Measurements from ENCODE around the gene CRY1. TPM values are rescaled to one million over a fixed set of nuclear protein-coding genes. Genes with fewer than 3 reads are reported as not detected.

Gene CRY1
- total RNA-seq, 4 donors from 2014 or later = 7.8 to 39.1 (median 10.1) TPM

- H3K4me3 ChIP-seq (ENCODE audit: low read depth, poor library complexity, severe bottlenecking) = no peak overlapping the region
- no peak for DNase-seq (ENCODE audit: low spot score in 2 of 2)
- TF ChIP-seq CTCF (IDR thresholded peaks at IDR 0.05) (no peak), POLR2A (IDR thresholded peaks at IDR 0.05) (no peak)
- WGBS, 2 donors = 81 to 98% methylated on average over 1 of the region's 1 CpG
- intact Hi-C loops (cut with DNase I; ENCODE audit: low total_unique reads) = no loop called here
Observed at GRCh38 chr12:106976668-106977067, 116.7 kb downstream of the CRY1 start.

DNA sequence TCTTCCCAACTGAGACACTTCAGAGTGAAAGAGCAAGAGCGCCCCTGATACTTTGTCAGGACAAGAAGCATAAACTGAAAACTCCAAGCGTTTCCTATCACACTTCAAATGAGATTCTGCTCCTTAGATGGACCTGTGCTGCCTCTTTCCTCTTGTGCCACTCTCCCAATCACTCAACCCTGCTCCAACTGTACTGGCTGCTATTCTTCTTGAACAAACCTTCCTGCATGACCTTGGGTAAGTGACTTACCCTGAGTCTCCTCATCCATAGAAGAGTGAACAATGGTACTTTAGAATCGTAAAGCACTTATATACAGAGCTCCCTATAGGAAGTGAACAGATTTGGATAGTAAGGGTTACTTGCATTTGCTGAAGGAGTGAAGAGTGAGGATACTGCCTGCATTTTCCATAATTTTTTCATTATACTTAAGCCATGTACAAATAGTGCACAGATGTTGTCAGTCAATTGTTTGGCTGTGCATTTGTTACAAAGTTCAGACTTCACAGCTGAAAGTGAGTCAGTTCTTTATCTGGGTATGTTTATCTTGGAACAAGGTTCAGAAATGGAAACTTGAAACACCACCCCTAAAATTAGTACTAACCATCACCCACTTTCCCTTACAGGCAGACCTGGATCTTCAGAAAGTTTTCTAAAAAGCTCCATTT lies 117.2 kb downstream of the CRY1 start:
- intact Hi-C loops (cut with DNase I; ENCODE audit: low total_unique reads) = no loop called here
- DNase-seq (ENCODE audit: low spot score in 2 of 2) = no peak
- no peak for TF ChIP-seq CTCF (IDR thresholded peaks at IDR 0.05)
- no peak for TF ChIP-seq POLR2A (IDR thresholded peaks at IDR 0.05)
- 93 to 97% methylated on average over 3 of the region's 3 CpGs for WGBS, 2 donors
- no peak overlapping the region for H3K4me3 ChIP-seq (ENCODE audit: low read depth, poor library complexity, severe bottlenecking)

DNA sequence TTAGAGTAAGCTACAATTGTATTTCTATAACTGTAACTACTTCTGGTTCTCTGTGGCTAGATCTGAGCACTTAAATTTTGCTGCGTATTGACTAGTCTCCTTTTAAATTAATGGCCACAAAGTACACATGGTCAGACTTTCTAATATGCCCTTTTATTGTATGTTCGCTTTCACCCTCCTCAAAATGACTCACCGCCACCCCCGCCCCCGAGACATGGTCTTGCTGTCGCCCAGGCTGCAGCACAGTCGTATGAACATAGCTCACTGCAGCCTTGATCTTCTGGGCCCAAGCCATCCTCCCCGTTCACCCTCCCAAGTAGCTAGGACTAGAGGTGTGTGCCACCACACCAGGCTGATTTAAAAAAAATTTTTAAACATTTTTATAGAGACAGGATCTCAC lies 118.3 kb downstream of the CRY1 start:
- no peak for TF ChIP-seq CTCF (IDR thresholded peaks at IDR 0.05)
- no peak for DNase-seq (ENCODE audit: low spot score in 2 of 2)
- WGBS, 2 donors = 92 to 95% methylated on average over 8 of the region's 8 CpGs
- intact Hi-C loops (cut with DNase I; ENCODE audit: low total_unique reads) = no loop called here
- H3K4me3 ChIP-seq (ENCODE audit: low read depth, poor library complexity, severe bottlenecking) = no peak overlapping the region

DNA sequence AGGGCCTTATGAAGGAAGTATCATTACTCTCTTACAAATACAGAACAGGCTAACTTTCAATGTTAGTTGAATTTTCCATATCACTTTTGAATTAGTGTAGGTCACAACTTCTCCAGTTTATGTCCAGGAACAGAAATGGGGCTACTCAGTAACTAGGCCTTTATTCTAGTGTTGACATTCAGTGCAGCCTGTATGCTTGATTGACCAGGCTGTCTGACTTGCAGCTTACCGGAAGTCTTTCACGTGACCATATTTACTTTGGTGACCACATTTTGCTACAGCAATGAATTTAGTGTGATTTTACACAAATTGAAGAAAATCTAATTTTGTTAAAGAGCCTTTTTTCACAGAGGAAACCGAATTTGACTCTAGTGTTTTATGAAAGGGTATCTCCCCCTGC lies 118.8 kb downstream of the CRY1 start:
- no peak for DNase-seq (ENCODE audit: low spot score in 2 of 2)
- WGBS, 2 donors = 89 to 90% methylated on average over 3 of the region's 3 CpGs
- H3K4me3 ChIP-seq (ENCODE audit: low read depth, poor library complexity, severe bottlenecking) = no peak overlapping the region
- intact Hi-C loops (cut with DNase I; ENCODE audit: low total_unique reads) = no loop called here
- TF ChIP-seq CTCF (IDR thresholded peaks at IDR 0.05) (no peak), POLR2A (IDR thresholded peaks at IDR 0.05) (no peak)

DNA sequence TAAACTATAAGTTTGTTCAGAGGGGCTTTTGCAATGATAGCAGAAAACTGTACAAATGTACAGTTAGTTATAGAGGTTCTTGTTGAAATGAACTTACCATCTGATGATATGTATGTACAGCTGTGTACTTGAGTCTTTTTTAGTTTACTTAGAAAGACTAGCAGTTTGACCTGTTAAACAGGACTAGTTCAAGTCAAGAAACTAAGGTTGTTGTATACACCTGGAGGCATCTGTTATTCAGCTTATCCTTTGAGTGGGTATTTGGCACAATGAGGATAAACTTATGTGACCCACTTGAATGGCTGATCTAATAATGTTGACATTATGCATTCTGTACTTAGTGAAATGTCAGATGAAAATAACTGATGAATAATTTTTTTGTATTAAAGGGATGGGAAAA lies 119.8 kb downstream of the CRY1 start:
- DNase-seq (ENCODE audit: low spot score in 2 of 2) = no peak
- intact Hi-C loops (cut with DNase I; ENCODE audit: low total_unique reads) = no loop called here
- no peak overlapping the region for H3K4me3 ChIP-seq (ENCODE audit: low read depth, poor library complexity, severe bottlenecking)
- no peak for TF ChIP-seq POLR2A (IDR thresholded peaks at IDR 0.05)
- TF ChIP-seq CTCF (IDR thresholded peaks at IDR 0.05) = no peak

- DNase-seq (ENCODE audit: low spot score in 2 of 2) = no peak
- H3K4me3 ChIP-seq (ENCODE audit: low read depth, poor library complexity, severe bottlenecking) = no peak overlapping the region
- intact Hi-C loops (cut with DNase I; ENCODE audit: low total_unique reads) = no loop called here
- TF ChIP-seq POLR2A (IDR thresholded peaks at IDR 0.05) (no peak), CTCF (IDR thresholded peaks at IDR 0.05) (no peak)
- 92 to 100% methylated on average over 2 of the region's 2 CpGs for WGBS, 2 donors
Observed at GRCh38 chr12:106971065-106971464, 122.3 kb downstream of the CRY1 start.
